ENCODE measurements around the gene KRTAP3-2. TPM values are rescaled to one million over a fixed set of nuclear protein-coding genes. Genes with fewer than 3 reads are reported as not detected.

Gene KRTAP3-2
- total RNA-seq, 2 donors from 2014 or later: not detected

- no peaks in the 10 kb centered on the region for H3K27me3 ChIP-seq
- H3K4me3 ChIP-seq: no peak overlapping the region
- no peak for DNase-seq (ENCODE audit: low spot score)
- H3K27ac ChIP-seq: no peak overlapping the region
- H3K36me3 ChIP-seq: no peaks in the 10 kb centered on the region
- H3K9me3 ChIP-seq: no peaks in the 10 kb centered on the region
- TF ChIP-seq CTCF (IDR thresholded peaks at IDR 0.05): no peak
- H3K4me1 ChIP-seq: no peaks in the 10 kb centered on the region
Measured at GRCh38 chr17:40958086-40958953, 41.4 kb downstream of the KRTAP3-2 start.

GRCh38 chr17:40956401-40957254, 43.1 kb downstream of the KRTAP3-2 start:
- no peaks in the 10 kb centered on the region for H3K27me3 ChIP-seq
- H3K27ac ChIP-seq: no peak overlapping the region
- no peaks in the 10 kb centered on the region for H3K9me3 ChIP-seq
- no peaks in the 10 kb centered on the region for H3K36me3 ChIP-seq
- H3K4me1 ChIP-seq: no peaks in the 10 kb centered on the region
- no peak for DNase-seq (ENCODE audit: low spot score)
- no peak overlapping the region for H3K4me3 ChIP-seq
- TF ChIP-seq CTCF (IDR thresholded peaks at IDR 0.05): no peak

- no peak for DNase-seq (ENCODE audit: low spot score)
- Histone ChIP-seq H3K4me3 (no peak overlapping the region), H3K9me3 (no peaks in the 10 kb centered on the region), H3K36me3 (no peaks in the 10 kb centered on the region), H3K27ac (no peak overlapping the region), H3K4me1 (no peaks in the 10 kb centered on the region), H3K27me3 (no peaks in the 10 kb centered on the region)
- no peak for TF ChIP-seq CTCF (IDR thresholded peaks at IDR 0.05)
Measured at GRCh38 chr17:40953881-40954280, 45.8 kb downstream of the KRTAP3-2 start.

GRCh38 chr17:40952661-40953060, 47.0 kb downstream of the KRTAP3-2 start:
- H3K27me3 ChIP-seq: no peaks in the 10 kb centered on the region
- no peak for DNase-seq (ENCODE audit: low spot score)
- H3K4me1 ChIP-seq: no peaks in the 10 kb centered on the region
- H3K9me3 ChIP-seq: no peaks in the 10 kb centered on the region
- no peak overlapping the region for H3K27ac ChIP-seq
- no peak overlapping the region for H3K4me3 ChIP-seq
- H3K36me3 ChIP-seq: no peaks in the 10 kb centered on the region
- TF ChIP-seq CTCF (IDR thresholded peaks at IDR 0.05): no peak

GRCh38 chr17:40952154-40952553, 47.6 kb downstream of the KRTAP3-2 start:
- H3K9me3 ChIP-seq: no peaks in the 10 kb centered on the region
- no peak overlapping the region for H3K4me3 ChIP-seq
- DNase-seq (ENCODE audit: low spot score): no peak
- H3K36me3 ChIP-seq: no peaks in the 10 kb centered on the region
- H3K4me1 ChIP-seq: no peaks in the 10 kb centered on the region
- H3K27me3 ChIP-seq: no peaks in the 10 kb centered on the region
- H3K27ac ChIP-seq: no peak overlapping the region
- TF ChIP-seq CTCF (IDR thresholded peaks at IDR 0.05): no peak

Data from right atrium auricular region (tissue), 2 donors.